A549 (cell line): ENCODE data around the gene MIPOL1. TPM values are rescaled to one million over a fixed set of nuclear protein-coding genes. Genes with fewer than 3 reads are reported as not detected.

Source experiments
- CBX8 ChIP-seq: fragments of 200-600 bp; sonication (generic); IDR thresholded peaks from 2 replicates; pipeline ENCODE4 v1.6.1; 2016
- CHD2 ChIP-seq: fragments of 150-350 bp; IDR thresholded peaks from 2 replicates; pipeline ENCODE4 v1.6.1; 2014; ENCODE audit warnings: low read length; ENCODE audit not compliant: partially characterized antibody
- CHD4 ChIP-seq: fragments of 200-600 bp; sonication (generic); IDR thresholded peaks from 2 replicates; pipeline ENCODE4 v1.6.1; 2016; ENCODE audit warnings: antibody characterized with exemption, mild to moderate bottlenecking, borderline replicate concordance
- EHF ChIP-seq: fragments of 250-450 bp; sonication (Bioruptor Pico); IDR thresholded peaks from 2 replicates; pipeline ENCODE4 v1.5.0; 2020; ENCODE audit warnings: mild to moderate bottlenecking
- ESRRA ChIP-seq: fragments of 150-350 bp; IDR thresholded peaks from 2 replicates; pipeline ENCODE4 v1.6.1; 2014; ENCODE audit warnings: mild to moderate bottlenecking, low read length, borderline replicate concordance
- FOSL2 ChIP-seq, 2 experiments: fragments of 450-650 bp in 1 of 2; fragments of >200 bp in 1 of 2; sonication (Bioruptor Twin) in 1 of 2; formaldehyde crosslinking; IDR thresholded peaks; 2 replicates each; pipeline versions ENCODE4 v1.5.0 to v1.6.1; 2016 to 2020; ENCODE audit warnings: mild to moderate bottlenecking in 1 of 2, moderate library complexity in 1 of 2
- GATA3 ChIP-seq: IDR thresholded peaks from 2 replicates; pipeline ENCODE4 v1.6.1; 2012; ENCODE audit warnings: borderline replicate concordance
- KDM1A ChIP-seq: fragments of 200-600 bp; sonication (generic); IDR thresholded peaks from 2 replicates; pipeline ENCODE4 v1.6.1; 2016; ENCODE audit warnings: low read depth, mild to moderate bottlenecking
- MAFK ChIP-seq: fragments of 450-650 bp; IDR thresholded peaks from 2 replicates; pipeline ENCODE4 v1.6.1; 2014; ENCODE audit not compliant: partially characterized antibody
- MAZ ChIP-seq: fragments of 150-350 bp; IDR thresholded peaks from 2 replicates; pipeline ENCODE4 v1.6.1; 2014; ENCODE audit warnings: antibody characterized with exemption, low read depth, low read length, borderline replicate concordance
- MYC ChIP-seq: IDR thresholded peaks from 2 replicates; pipeline ENCODE4 v1.6.1; 2012; ENCODE audit warnings: mild to moderate bottlenecking, inconsistent platforms, low read length, improper control_type of control experiment, borderline replicate concordance
- NPAS2 ChIP-seq: fragments of 250-450 bp; sonication (Bioruptor Pico); IDR thresholded peaks from 2 replicates; pipeline ENCODE4 v1.8.0; 2022; ENCODE audit warnings: mild to moderate bottlenecking, moderate library complexity, borderline replicate concordance
- NR3C1 ChIP-seq: fragments of >200 bp; sonication (Bioruptor Twin); formaldehyde crosslinking; IDR thresholded peaks from 3 replicates; pipeline ENCODE4 v1.6.1; 2017
- PHF8 ChIP-seq: fragments of 200-600 bp; sonication (generic); IDR thresholded peaks from 2 replicates; pipeline ENCODE4 v1.6.1; 2016; ENCODE audit warnings: low read depth, mild to moderate bottlenecking, antibody characterized with exemption, moderate library complexity, borderline replicate concordance
- POLR2A ChIP-seq: IDR thresholded peaks from 2 replicates; pipeline ENCODE4 v1.6.1; 2012; ENCODE audit warnings: mild to moderate bottlenecking, low read length
- POLR2AphosphoS2 ChIP-seq: conservative IDR thresholded peaks from 2 replicates; pipeline ENCODE4 v1.6.1; 2012; ENCODE audit warnings: low read length, improper control_type of control experiment, inconsistent platforms
- RCOR1 ChIP-seq: fragments of 150-350 bp; IDR thresholded peaks from 2 replicates; pipeline ENCODE4 v1.6.1; 2014; ENCODE audit warnings: antibody characterized with exemption, low read length, low read depth
- RFX5 ChIP-seq: fragments of 450-650 bp; IDR thresholded peaks from 2 replicates; pipeline ENCODE4 v1.7.1; 2014; ENCODE audit warnings: antibody characterized with exemption, mild to moderate bottlenecking, moderate library complexity
- RNF2 ChIP-seq: fragments of 200-600 bp; sonication (generic); IDR thresholded peaks from 2 replicates; pipeline ENCODE4 v1.6.1; 2016; ENCODE audit warnings: low read depth, mild to moderate bottlenecking, antibody characterized with exemption, moderate library complexity, borderline replicate concordance
- SMC3 ChIP-seq: fragments of >200 bp; sonication (Bioruptor Twin); formaldehyde crosslinking; IDR thresholded peaks from 3 replicates; pipeline ENCODE4 v1.6.1; 2018; ENCODE audit warnings: inconsistent platforms
- TP53 ChIP-seq: fragments of 250-450 bp; sonication (Bioruptor Pico); IDR thresholded peaks from 2 replicates; pipeline ENCODE4 v1.5.0; 2021; ENCODE audit warnings: mild to moderate bottlenecking, moderate library complexity
- polyA plus RNA-seq, 4 experiments: library from polyadenylated mRNA; depleted of rRNA in 3 of 4; stranded (reverse); fragments of >200 nt; fragmentation: RNase III in 1 of 4; extraction: RNeasy Plus Mini Kit Qiagen cat#74134 plus additional on column Dnase treatment in 1 of 4; gene quantifications; 2 replicates in 3 of 4; 3 replicates in 1 of 4; pipeline ENCODE4 v1.2.3, GENCODE V29; 2011 to 2017
- TF ChIP-seq, protein P1 (sequence below): fragments of 150-350 bp; IDR thresholded peaks from 2 replicates; pipeline ENCODE4 v1.6.1; 2014; ENCODE audit warnings: low read depth, mild to moderate bottlenecking, low read length
- TF ChIP-seq, protein P2 (sequence below): fragments of 250-450 bp; sonication (Bioruptor Pico); IDR thresholded peaks from 2 replicates; pipeline ENCODE4 v1.5.0; 2020; ENCODE audit warnings: low read depth, mild to moderate bottlenecking, moderate library complexity
- TF ChIP-seq, protein P3 (sequence below): fragments of 450-650 bp; IDR thresholded peaks from 2 replicates; pipeline ENCODE4 v1.6.1; 2014; ENCODE audit warnings: antibody characterized with exemption
- TF ChIP-seq, protein P4 (sequence below): fragments of 250-450 bp; sonication (Bioruptor Pico); IDR thresholded peaks from 2 replicates; pipeline ENCODE4 v1.5.0; 2021; ENCODE audit warnings: mild to moderate bottlenecking, moderate library complexity, borderline replicate concordance
- TF ChIP-seq, protein P5 (sequence below): fragments of >200 bp; sonication (Bioruptor Twin); formaldehyde crosslinking; IDR thresholded peaks from 2 replicates; pipeline ENCODE4 v1.6.1; 2016

The MIPOL1 gene
- polyA plus RNA-seq, 2 of the 4 experiments (the other 2 are of a cell fraction), result 5.2 to 13.4 TPM

DNA sequence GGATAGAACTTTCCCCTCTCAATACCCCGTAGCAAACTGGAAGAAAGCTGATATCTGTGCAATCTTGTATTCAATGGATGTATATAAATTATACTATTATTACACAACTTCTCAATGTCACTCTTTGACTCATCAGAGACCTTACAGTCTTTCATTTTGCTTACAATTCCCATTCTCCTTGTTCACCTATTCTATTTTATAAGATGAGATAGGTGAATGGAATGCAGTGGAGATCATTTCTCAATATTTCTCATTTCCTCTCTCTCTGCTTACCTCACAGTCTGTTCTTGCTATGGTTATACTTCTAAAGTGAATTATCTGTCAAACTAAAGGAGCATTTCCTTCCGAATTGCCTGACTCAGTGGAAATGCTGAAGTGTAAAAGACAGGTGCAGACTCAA, 382.4 kb downstream of the MIPOL1 start (continued):
- TF ChIP-seq, protein P1, sequence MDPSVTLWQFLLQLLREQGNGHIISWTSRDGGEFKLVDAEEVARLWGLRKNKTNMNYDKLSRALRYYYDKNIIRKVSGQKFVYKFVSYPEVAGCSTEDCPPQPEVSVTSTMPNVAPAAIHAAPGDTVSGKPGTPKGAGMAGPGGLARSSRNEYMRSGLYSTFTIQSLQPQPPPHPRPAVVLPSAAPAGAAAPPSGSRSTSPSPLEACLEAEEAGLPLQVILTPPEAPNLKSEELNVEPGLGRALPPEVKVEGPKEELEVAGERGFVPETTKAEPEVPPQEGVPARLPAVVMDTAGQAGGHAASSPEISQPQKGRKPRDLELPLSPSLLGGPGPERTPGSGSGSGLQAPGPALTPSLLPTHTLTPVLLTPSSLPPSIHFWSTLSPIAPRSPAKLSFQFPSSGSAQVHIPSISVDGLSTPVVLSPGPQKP, result no peak
- TF ChIP-seq EHF, result no peak
- no peak for TF ChIP-seq MAZ
- TF ChIP-seq, protein P2, sequence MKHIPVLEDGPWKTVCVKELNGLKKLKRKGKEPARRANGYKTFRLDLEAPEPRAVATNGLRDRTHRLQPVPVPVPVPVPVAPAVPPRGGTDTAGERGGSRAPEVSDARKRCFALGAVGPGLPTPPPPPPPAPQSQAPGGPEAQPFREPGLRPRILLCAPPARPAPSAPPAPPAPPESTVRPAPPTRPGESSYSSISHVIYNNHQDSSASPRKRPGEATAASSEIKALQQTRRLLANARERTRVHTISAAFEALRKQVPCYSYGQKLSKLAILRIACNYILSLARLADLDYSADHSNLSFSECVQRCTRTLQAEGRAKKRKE, result no peak
- TF ChIP-seq CHD2, result no peak
- TF ChIP-seq RNF2, result no peak
- no peak for TF ChIP-seq POLR2AphosphoS2
- no peak for TF ChIP-seq FOSL2 (IDR thresholded peaks at IDR 0.05)
- TF ChIP-seq FOSL2 (CRISPR knock-in tag; IDR thresholded peaks at IDR 0.05), result peak; percentile 24; the same call in 1 of the 2 replicates
- TF ChIP-seq, protein P3, sequence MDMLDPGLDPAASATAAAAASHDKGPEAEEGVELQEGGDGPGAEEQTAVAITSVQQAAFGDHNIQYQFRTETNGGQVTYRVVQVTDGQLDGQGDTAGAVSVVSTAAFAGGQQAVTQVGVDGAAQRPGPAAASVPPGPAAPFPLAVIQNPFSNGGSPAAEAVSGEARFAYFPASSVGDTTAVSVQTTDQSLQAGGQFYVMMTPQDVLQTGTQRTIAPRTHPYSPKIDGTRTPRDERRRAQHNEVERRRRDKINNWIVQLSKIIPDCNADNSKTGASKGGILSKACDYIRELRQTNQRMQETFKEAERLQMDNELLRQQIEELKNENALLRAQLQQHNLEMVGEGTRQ, result no peak
- no peak for TF ChIP-seq GATA3
- TF ChIP-seq MAFK, result no peak
- TF ChIP-seq, protein P4, sequence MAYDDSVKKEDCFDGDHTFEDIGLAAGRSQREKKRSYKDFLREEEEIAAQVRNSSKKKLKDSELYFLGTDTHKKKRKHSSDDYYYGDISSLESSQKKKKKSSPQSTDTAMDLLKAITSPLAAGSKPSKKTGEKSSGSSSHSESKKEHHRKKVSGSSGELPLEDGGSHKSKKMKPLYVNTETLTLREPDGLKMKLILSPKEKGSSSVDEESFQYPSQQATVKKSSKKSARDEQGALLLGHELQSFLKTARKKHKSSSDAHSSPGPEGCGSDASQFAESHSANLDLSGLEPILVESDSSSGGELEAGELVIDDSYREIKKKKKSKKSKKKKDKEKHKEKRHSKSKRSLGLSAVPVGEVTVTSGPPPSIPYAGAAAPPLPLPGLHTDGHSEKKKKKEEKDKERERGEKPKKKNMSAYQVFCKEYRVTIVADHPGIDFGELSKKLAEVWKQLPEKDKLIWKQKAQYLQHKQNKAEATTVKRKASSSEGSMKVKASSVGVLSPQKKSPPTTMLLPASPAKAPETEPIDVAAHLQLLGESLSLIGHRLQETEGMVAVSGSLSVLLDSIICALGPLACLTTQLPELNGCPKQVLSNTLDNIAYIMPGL, result no peak
- TF ChIP-seq, protein P5, sequence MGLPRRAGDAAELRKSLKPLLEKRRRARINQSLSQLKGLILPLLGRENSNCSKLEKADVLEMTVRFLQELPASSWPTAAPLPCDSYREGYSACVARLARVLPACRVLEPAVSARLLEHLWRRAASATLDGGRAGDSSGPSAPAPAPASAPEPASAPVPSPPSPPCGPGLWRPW, result 0 out of 2 replicates have a peak, but pooled peaks have one; percentile 18
- TF ChIP-seq RFX5, result no peak
- no peak for TF ChIP-seq CBX8
- TF ChIP-seq MYC, result no peak
- TF ChIP-seq SMC3, result no peak
- no peak for TF ChIP-seq POLR2A
- no peak for TF ChIP-seq RCOR1
- no peak for TF ChIP-seq PHF8
- TF ChIP-seq TP53 (CRISPR knock-in tag), result no peak
- no peak for TF ChIP-seq NPAS2 (CRISPR knock-in tag)
- no peak for TF ChIP-seq KDM1A
- no peak for TF ChIP-seq ESRRA
- TF ChIP-seq NR3C1, result no peak
- TF ChIP-seq CHD4, result no peak
- TF ChIP-seq, all 56 proteins: peak for 4
